ENCODE results near the gene MSTO1.

DNA sequence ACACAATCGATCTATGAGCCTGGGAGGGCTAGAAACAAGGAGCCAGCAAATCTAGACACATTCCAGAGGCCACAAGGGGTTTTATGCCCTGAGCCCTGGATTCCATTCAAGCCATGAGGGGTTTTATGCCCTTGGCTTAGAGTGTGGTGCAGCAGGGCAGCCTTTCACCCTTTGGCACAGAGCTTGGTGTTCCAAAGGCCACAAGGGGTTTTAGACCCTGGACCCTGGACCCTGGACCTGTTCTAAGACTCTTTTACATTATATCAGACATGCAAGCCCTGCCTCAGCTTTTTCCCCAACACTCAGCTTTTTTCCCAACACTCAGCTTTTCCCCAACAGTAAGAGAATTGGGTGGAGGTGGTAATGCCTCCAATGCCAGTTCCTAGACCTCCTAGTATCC lies 13.3 kb downstream of the MSTO1 start:
- TF ChIP-seq EZH2 (IDR thresholded peaks at IDR 0.05; ENCODE audit: low read length), result no peak
- no peak for TF ChIP-seq CTCF (optimal IDR thresholded peaks at IDR 0.05 in 1 of 3, IDR thresholded peaks at IDR 0.05 in 1 of 3, conservative IDR thresholded peaks at IDR 0.05 in 1 of 3; ENCODE audit: extremely low read depth in 1 of 3, insufficient read depth in 2 of 3, low read length in 3 of 3)

All from keratinocyte (primary cell).